ENCODE measurements around the gene ZNF888. TPM values are rescaled to one million over a fixed set of nuclear protein-coding genes. Genes with fewer than 3 reads are reported as not detected.
A peak's percentile ranks its signal among the peaks of the same experiment; 100 is the strongest.

ZNF888 gene
- total and polyA plus RNA-seq, 2 donors (not counting 1 experiment from before 2014, with no cell fraction given) = 2.7 to 15.6 TPM

- Histone ChIP-seq H3K4me1 (ENCODE audit: control insufficient read depth in 2 of 2, insufficient read depth in 2 of 2, low read length in 2 of 2) (peaks cover 14 to 19% of the 10 kb centered on the region in 2 donors), H3K9me3 (ENCODE audit: control extremely low read depth in 1 of 3, control insufficient read depth in 2 of 3, insufficient read depth in 1 of 3, low read length in 2 of 3) (peaks cover 5 to 42% (median 40%) of the 10 kb centered on the region in 3 donors), H3K36me3 (replicated peaks in 1 of 2; ENCODE audit: control extremely low read depth in 1 of 2, control insufficient read depth in 1 of 2, extremely low read depth in 1 of 2, insufficient read depth in 2 of 2, low read length in 1 of 2) (peaks cover 9 to 28% of the 10 kb centered on the region in 2 experiments), H3K4me2 (replicated peaks; ENCODE audit: low read depth, low read length, poor library complexity, severe bottlenecking) (peak within 1 kb of the TSS; percentile 89), H2AFZ (ENCODE audit: insufficient read depth, low read depth, low read length, poor library complexity, severe bottlenecking) (peak within 1 kb of the TSS; percentile 94), H3K4me3 (ENCODE audit: control extremely low read depth in 1 of 5, extremely low read depth in 1 of 5, insufficient read depth in 1 of 5, low read depth in 2 of 5, low read length in 4 of 5) (peak within 1 kb of the TSS; percentile 72 to 92 (median 80)), H3K27ac (ENCODE audit: low read length in 2 of 2) (peak within 1 kb of the TSS; percentile 50 to 69), H3K9ac (ENCODE audit: low read length) (peak within 1 kb of the TSS; percentile 78), H3K27me3 (replicated peaks in 1 of 4; ENCODE audit: control extremely low read depth in 1 of 4, control insufficient read depth in 3 of 4, insufficient read depth in 4 of 4, low read length in 3 of 4) (no peaks in the 10 kb centered on the region), H3K79me2 (ENCODE audit: control insufficient read depth, insufficient read depth, low read length) (peaks cover 57% of the 10 kb centered on the region), H4K20me1 (ENCODE audit: control insufficient read depth, insufficient read depth, low read length, poor library complexity, severe bottlenecking) (peaks cover 10% of the 10 kb centered on the region)
- Mint-ChIP-seq H3K9me3 (ENCODE audit: insufficient read depth) (peaks cover 4% of the 10 kb centered on the region), H3K27ac (peak within 1 kb of the TSS; percentile 92), H3K4me3 (peak within 1 kb of the TSS; percentile 92), H3K4me1 (peaks cover 32% of the 10 kb centered on the region), H3K27me3 (no peaks in the 10 kb centered on the region)
- DNase-seq (peak; percentile 96), ATAC-seq (ENCODE audit: low read depth) (peak; percentile 100)
- POLR2A ChIA-PET = no interaction called here
- TF ChIP-seq CTCF (IDR thresholded peaks at IDR 0.05) (no peak), EZH2 (IDR thresholded peaks at IDR 0.05; ENCODE audit: borderline replicate concordance, insufficient read depth, low read depth, low read length, poor library complexity, severe bottlenecking) (no peak)
- WGBS (ENCODE audit: insufficient coverage) = under 1% methylated on average over 55 of the region's 55 CpGs
- CTCF ChIA-PET = interaction anchor here (0.9 kb wide), 2 partner anchors 20 to 725 kb away, joined by 3 read pairs; no protein-coding TSS in a partner anchor
- intact Hi-C loops (cut with micrococcal nuclease) = loop anchor here (1.0 to 5.0 kb wide), 9 partner anchors 20 to 361 kb away; partner anchors contain the start of genes ZNF160, ZNF320, ZNF600 and ZNF83
Observed at GRCh38 chr19:52962394-52963246, 39.4 kb upstream of the ZNF888 start, which contains the start of gene ZNF816. ZNF816 (minus strand) TSS chr19:52962881; CDS start chr19:52956089, 6,792 bp downstream.

All from B cell (primary cell).